ENCODE measurements around the gene REEP5. TPM values are rescaled to one million over a fixed set of nuclear protein-coding genes. Genes with fewer than 3 reads are reported as not detected.
"Not testable (repeated sequence)": the region's sequence is repeated elsewhere in the genome, so short reads cannot be mapped to it uniquely, and the experiment has no call there.

Gene REEP5
- total RNA-seq, 1 donor from 2014 or later = 17.1 TPM

DNA sequence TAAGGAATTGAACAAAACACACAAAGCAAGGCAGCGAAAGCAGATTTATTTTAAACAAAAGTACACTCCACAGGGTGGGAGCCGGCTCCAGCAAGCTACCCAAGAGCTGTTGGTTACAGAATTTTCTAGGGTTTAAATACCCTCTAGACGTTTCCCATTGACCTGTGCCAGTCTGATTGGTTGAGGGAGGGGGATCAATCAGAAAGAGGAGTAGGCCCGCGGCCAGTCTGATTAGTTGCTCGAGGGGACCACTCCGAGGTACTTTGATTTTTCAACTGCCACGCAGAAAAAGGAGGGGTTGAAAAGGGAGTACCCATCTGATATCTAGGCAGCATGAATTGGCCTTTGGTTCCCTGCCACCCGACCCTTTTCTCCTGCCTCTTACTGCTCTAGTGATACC lies 59.9 kb downstream of the REEP5 start:
- no peaks in the 10 kb centered on the region for H3K9me3 Mint-ChIP-seq
- no peak overlapping the region for H3K27ac ChIP-seq
- H3K79me2 ChIP-seq (ENCODE audit: low read depth) = peaks cover 52% of the 10 kb centered on the region

DNA sequence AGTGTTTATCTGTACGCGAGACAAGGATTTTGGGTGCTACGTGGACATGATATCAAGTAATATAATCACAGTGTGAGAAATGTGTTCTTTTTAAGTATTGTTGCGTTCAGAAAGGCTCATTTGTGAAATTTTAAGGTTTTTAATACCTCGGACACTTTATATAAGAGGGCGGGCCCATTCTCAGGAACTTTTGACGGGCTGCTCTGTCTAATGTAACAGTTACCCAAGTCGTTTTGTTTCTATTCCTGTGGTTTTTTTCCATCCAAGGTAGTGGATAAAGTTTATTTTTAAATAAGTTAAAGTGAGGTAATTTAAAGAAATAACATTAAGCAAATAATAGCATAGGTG lies 60.4 kb downstream of the REEP5 start:
- Histone ChIP-seq H3K27me3 (peaks cover 22% of the 10 kb centered on the region), H3K9ac (peak overlapping the region; percentile 97), H3F3A (ENCODE audit: low read depth) (peaks cover 11% of the 10 kb centered on the region), H3K79me2 (ENCODE audit: low read depth) (peaks cover 52% of the 10 kb centered on the region), H3K9me3 (ENCODE audit: low read depth) (no peaks in the 10 kb centered on the region), H3K4me3 (peak overlapping the region; percentile 81), H4K20me1 (ENCODE audit: low read depth) (peaks cover 13% of the 10 kb centered on the region), H3K36me3 (peaks cover 10% of the 10 kb centered on the region), H3K4me2 (peak overlapping the region; percentile 99), H3K4me1 (peaks cover 9% of the 10 kb centered on the region), H2AFZ (replicated peaks) (peak overlapping the region; percentile 92), H3K27ac (peak overlapping the region; percentile 85)
- no peaks in the 10 kb centered on the region for H3K9me3 Mint-ChIP-seq
- TF ChIP-seq, protein P1, sequence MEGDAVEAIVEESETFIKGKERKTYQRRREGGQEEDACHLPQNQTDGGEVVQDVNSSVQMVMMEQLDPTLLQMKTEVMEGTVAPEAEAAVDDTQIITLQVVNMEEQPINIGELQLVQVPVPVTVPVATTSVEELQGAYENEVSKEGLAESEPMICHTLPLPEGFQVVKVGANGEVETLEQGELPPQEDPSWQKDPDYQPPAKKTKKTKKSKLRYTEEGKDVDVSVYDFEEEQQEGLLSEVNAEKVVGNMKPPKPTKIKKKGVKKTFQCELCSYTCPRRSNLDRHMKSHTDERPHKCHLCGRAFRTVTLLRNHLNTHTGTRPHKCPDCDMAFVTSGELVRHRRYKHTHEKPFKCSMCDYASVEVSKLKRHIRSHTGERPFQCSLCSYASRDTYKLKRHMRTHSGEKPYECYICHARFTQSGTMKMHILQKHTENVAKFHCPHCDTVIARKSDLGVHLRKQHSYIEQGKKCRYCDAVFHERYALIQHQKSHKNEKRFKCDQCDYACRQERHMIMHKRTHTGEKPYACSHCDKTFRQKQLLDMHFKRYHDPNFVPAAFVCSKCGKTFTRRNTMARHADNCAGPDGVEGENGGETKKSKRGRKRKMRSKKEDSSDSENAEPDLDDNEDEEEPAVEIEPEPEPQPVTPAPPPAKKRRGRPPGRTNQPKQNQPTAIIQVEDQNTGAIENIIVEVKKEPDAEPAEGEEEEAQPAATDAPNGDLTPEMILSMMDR (IDR thresholded peaks at IDR 0.05) = no peak
- TF ChIP-seq EZH2 (IDR thresholded peaks at IDR 0.05) (no peak), EZH2phosphoT487 (IDR thresholded peaks at IDR 0.05) (no peak)
- peak overlapping the region; percentile 95 for H3K4me3 Mint-ChIP-seq
- peaks cover 20% of the 10 kb centered on the region for H3K4me1 Mint-ChIP-seq
- DNase-seq (ENCODE audit: low spot score) = no peak
- peaks cover 4% of the 10 kb centered on the region for H3K36me3 Mint-ChIP-seq
- peaks cover 5% of the 10 kb centered on the region for H3K27me3 Mint-ChIP-seq (ENCODE audit: insufficient read depth, low read depth)
- H3K27ac Mint-ChIP-seq = peak overlapping the region; percentile 90

More for the DNA sequence above, 59.9 kb downstream of the REEP5 start:
- Histone ChIP-seq H4K20me1 (ENCODE audit: low read depth) (peaks cover 13% of the 10 kb centered on the region), H3K4me3 (peak overlapping the region; percentile 81), H3K36me3 (peaks cover 15% of the 10 kb centered on the region), H3K4me2 (peak overlapping the region; percentile 99), H3K9me3 (ENCODE audit: low read depth) (no peaks in the 10 kb centered on the region), H3K4me1 (peaks cover 9% of the 10 kb centered on the region), H3K27me3 (peaks cover 17% of the 10 kb centered on the region), H3K9ac (peak overlapping the region; percentile 97), H3F3A (ENCODE audit: low read depth) (peaks cover 11% of the 10 kb centered on the region), H2AFZ (replicated peaks) (no peak overlapping the region)
- peaks cover 4% of the 10 kb centered on the region for H3K36me3 Mint-ChIP-seq
- peaks cover 20% of the 10 kb centered on the region for H3K4me1 Mint-ChIP-seq
- peaks cover 5% of the 10 kb centered on the region for H3K27me3 Mint-ChIP-seq (ENCODE audit: insufficient read depth, low read depth)
- DNase-seq (ENCODE audit: low spot score) = peak; percentile 47
- no peak overlapping the region for H3K27ac Mint-ChIP-seq
- H3K4me3 Mint-ChIP-seq = peak overlapping the region; percentile 95
- TF ChIP-seq EZH2 (IDR thresholded peaks at IDR 0.05) = no peak
- TF ChIP-seq, protein P1 (IDR thresholded peaks at IDR 0.05) = no peak
- no peak for TF ChIP-seq EZH2phosphoT487 (IDR thresholded peaks at IDR 0.05)

- H3K4me3 ChIP-seq = peak within 1 kb of the TSS; percentile 81
- H3K9me3 ChIP-seq (ENCODE audit: low read depth) = no peaks in the 10 kb centered on the region
- peaks cover 20% of the 10 kb centered on the region for H3K4me1 Mint-ChIP-seq
- peak within 1 kb of the TSS; percentile 95 for H3K4me3 Mint-ChIP-seq
- H3K27me3 Mint-ChIP-seq (ENCODE audit: insufficient read depth, low read depth) = peaks cover 5% of the 10 kb centered on the region
- H2AFZ ChIP-seq (replicated peaks) = peak within 1 kb of the TSS; percentile 92
- peak within 1 kb of the TSS; percentile 98 for H3K27ac Mint-ChIP-seq
- H3K4me2 ChIP-seq = peak within 1 kb of the TSS; percentile 99
- peaks cover 4% of the 10 kb centered on the region for H3K36me3 Mint-ChIP-seq
- peak within 1 kb of the TSS; percentile 97 for H3K9ac ChIP-seq
- H3K27me3 ChIP-seq = peaks cover 27% of the 10 kb centered on the region
- peaks cover 9% of the 10 kb centered on the region for H3K4me1 ChIP-seq
- peaks cover 9% of the 10 kb centered on the region for H3K36me3 ChIP-seq
- H3K79me2 ChIP-seq (ENCODE audit: low read depth) = peaks cover 52% of the 10 kb centered on the region
- peak within 1 kb of the TSS; percentile 85 for H3K27ac ChIP-seq
- peaks cover 13% of the 10 kb centered on the region for H4K20me1 ChIP-seq (ENCODE audit: low read depth)
- peak; percentile 97 for DNase-seq (ENCODE audit: low spot score)
- no peaks in the 10 kb centered on the region for H3K9me3 Mint-ChIP-seq
- H3F3A ChIP-seq (ENCODE audit: low read depth) = peaks cover 11% of the 10 kb centered on the region
- TF ChIP-seq EZH2phosphoT487 (IDR thresholded peaks at IDR 0.05) = no peak
- TF ChIP-seq EZH2 (IDR thresholded peaks at IDR 0.05) = peak; percentile 46
Observed at GRCh38 chr5:112860929-112861637, 60.9 kb downstream of the REEP5 start, which contains the start of gene SRP19. SRP19 (plus strand) TSS chr5:112861287; CDS start chr5:112861377, 90 bp downstream.

DNA sequence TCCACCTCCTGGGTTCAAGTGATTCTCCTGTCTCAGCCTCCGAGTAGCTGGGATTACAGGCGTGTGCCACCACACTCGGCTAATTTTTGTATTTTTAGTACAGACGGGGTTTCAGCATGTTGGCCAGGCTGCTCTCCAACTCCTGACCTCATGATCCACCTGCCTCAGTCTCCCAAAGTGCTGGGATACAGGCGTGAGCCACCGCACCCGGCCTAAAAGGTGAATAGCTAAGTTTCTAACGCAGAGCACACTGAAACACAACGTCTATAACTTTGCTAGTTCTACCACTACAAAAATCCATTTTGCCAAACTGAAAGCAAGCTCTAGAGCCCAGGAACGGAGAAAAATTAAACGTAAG lies 61.5 kb downstream of the REEP5 start:
- peak overlapping the region; percentile 81 for H3K4me3 ChIP-seq
- H3K36me3 ChIP-seq; H3K27ac ChIP-seq; H3K9me3 Mint-ChIP-seq; H3K9me3 ChIP-seq (ENCODE audit: low read depth); H3K4me1 ChIP-seq; H3K36me3 Mint-ChIP-seq; DNase-seq (ENCODE audit: low spot score); H3K27me3 Mint-ChIP-seq (ENCODE audit: insufficient read depth, low read depth): not testable (repeated sequence)
- peaks cover 49% of the 10 kb centered on the region for H3K79me2 ChIP-seq (ENCODE audit: low read depth)
- H3K4me3 Mint-ChIP-seq = peak overlapping the region; percentile 95
- peak overlapping the region; percentile 39 for H3K9ac ChIP-seq
- peak overlapping the region; percentile 98 for H3K27ac Mint-ChIP-seq
- peaks cover 13% of the 10 kb centered on the region for H4K20me1 ChIP-seq (ENCODE audit: low read depth)
- peak overlapping the region; percentile 99 for H3K4me2 ChIP-seq
- peaks cover 11% of the 10 kb centered on the region for H3F3A ChIP-seq (ENCODE audit: low read depth)
- H3K4me1 Mint-ChIP-seq = peaks cover 20% of the 10 kb centered on the region
- peak overlapping the region; percentile 92 for H2AFZ ChIP-seq (replicated peaks)
- H3K27me3 ChIP-seq = peaks cover 32% of the 10 kb centered on the region

Measured in neural progenitor cell (in vitro differentiated cells).